Adrenal gland (tissue), 5 donors: Measurements from ENCODE around the gene FOXJ2.

Source experiments
- POLR2A ChIP-seq, 2 donors: fragments of 450-650 bp; IDR thresholded peaks; one replicate each; pipeline ENCODE4 v1.6.1; 2017; ENCODE audit warnings: antibody characterized with exemption in 2 of 2, mild to moderate bottlenecking in 2 of 2, moderate library complexity in 1 of 2
- TF ChIP-seq, protein P1 (sequence below), 6 experiments: fragments of 450-650 bp in 4 of 6; fragments of 200-600 bp in 2 of 6; sonication (generic) in 1 of 6; IDR thresholded peaks; 1 replicate in 5 of 6; 2 replicates in 1 of 6; pipeline versions ENCODE4 v1.5.1 to v1.8.0; 2016 to 2021; ENCODE audit warnings: antibody characterized with exemption in 6 of 6, mild to moderate bottlenecking in 2 of 6, moderate library complexity in 1 of 6
- donor health status: DM: no; HTN: no; CAD: no.

DNA sequence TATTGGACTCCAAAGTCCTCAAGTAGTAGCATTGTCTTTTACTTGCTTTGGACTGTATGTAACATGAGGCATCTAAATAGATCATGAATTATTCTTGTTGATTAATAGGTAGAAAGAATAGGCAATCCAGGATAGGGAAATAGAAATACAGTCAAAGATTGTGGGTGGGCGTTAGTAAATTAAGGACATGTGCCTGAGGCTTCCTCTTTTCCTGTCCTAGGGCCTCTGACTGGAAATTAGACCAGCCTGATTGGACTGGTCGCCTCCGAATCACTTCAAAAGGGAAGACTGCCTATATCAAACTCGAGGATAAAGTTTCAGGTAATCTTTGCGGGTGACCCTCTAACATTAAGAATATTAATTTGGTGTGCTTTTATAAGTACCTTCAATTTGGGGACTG is 57.2 kb downstream of the FOXJ2 start:
- TF ChIP-seq, protein P1, sequence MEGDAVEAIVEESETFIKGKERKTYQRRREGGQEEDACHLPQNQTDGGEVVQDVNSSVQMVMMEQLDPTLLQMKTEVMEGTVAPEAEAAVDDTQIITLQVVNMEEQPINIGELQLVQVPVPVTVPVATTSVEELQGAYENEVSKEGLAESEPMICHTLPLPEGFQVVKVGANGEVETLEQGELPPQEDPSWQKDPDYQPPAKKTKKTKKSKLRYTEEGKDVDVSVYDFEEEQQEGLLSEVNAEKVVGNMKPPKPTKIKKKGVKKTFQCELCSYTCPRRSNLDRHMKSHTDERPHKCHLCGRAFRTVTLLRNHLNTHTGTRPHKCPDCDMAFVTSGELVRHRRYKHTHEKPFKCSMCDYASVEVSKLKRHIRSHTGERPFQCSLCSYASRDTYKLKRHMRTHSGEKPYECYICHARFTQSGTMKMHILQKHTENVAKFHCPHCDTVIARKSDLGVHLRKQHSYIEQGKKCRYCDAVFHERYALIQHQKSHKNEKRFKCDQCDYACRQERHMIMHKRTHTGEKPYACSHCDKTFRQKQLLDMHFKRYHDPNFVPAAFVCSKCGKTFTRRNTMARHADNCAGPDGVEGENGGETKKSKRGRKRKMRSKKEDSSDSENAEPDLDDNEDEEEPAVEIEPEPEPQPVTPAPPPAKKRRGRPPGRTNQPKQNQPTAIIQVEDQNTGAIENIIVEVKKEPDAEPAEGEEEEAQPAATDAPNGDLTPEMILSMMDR (IDR thresholded peaks at IDR 0.05): no peak
- TF ChIP-seq POLR2A (IDR thresholded peaks at IDR 0.05): no peak
